Mesangial cell (primary cell): ENCODE results near the gene DUSP1. TPM values are rescaled to one million over a fixed set of nuclear protein-coding genes. Genes with fewer than 3 reads are reported as not detected.

Source experiments
- total RNA-seq: library from RNA; depleted of rRNA; stranded (reverse); fragments of >200 nt; gene quantifications from 2 replicates; pipeline ENCODE4 v1.2.3, GENCODE V29; 2015

The DUSP1 gene
- 287 and 380 TPM in 2 replicates for total RNA-seq

DNA sequence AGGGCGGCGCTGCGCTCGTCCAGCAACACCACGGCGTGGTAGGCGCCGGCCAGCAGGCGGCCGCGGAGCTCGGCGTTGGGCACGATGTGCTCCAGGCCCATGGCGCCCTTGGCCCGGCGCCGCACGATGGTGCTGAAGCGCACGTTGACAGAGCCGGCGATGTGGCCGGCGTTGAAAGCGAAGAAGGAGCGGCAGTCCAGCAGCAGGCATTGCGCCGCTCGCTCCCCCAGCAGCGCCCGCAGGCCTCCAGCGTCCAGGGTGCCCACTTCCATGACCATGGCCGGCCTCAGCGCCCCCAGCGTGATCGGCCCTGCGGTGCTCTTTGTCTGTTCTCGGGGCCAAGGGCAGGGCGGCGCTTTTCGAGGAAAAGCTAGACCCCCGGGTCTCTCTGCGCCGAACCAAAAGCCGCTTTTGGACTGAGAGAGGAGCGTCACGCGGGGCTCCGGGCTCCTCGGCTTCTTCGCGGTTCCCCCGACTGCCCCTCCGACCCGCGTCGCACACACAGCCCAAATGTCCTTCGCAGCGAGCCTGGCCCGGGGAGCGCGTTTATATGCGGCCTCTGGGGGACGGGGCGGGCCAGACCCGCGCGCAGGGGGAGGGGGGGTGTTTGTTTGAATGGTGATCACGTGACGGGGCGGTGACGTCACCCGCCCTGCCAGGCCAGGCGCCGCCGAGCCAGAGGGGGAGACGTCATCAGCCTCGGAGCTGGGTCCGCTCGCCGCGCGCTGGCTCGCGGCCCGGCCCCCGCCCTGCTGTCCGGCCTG is at the start of gene DUSP1:
TSS of gene DUSP1 (minus strand) at position 521 of the 764 bp plus-strand sequence. CDS start at position 278, 243 bp downstream.

Other genes with a start within 250 kb of the DUSP1 start
- 0.51 and 2.9 TPM in 2 replicates for gene NEURL1B, start 129.9 kb downstream of the DUSP1 start, total RNA-seq
- gene ERGIC1, start 63.1 kb upstream of the DUSP1 start, total RNA-seq: 211 and 253 TPM in 2 replicates
- 36.9 and 58.8 TPM in 2 replicates for gene RPL26L1, start 188.2 kb upstream of the DUSP1 start, total RNA-seq
- 101 and 102 TPM in 2 replicates for gene ATP6V0E1, start 212.6 kb upstream of the DUSP1 start, total RNA-seq